Left kidney (tissue), 2 donors: ENCODE results near the gene FEM1B. TPM values are rescaled to one million over a fixed set of nuclear protein-coding genes. Genes with fewer than 3 reads are reported as not detected.

Experiments used
- DNase-seq: peaks from one replicate; pipeline ENCODE4 v3.0.0-alpha.2; 2013
- polyA plus RNA-seq: library from polyadenylated mRNA; unstranded; fragments of 120-200 nt; gene quantifications from one replicate; pipeline ENCODE4 v1.2.1, GENCODE V29; 2013; ENCODE audit not compliant: insufficient read length

FEM1B gene
- polyA plus RNA-seq, 1 donor: 67.6 TPM

DNA sequence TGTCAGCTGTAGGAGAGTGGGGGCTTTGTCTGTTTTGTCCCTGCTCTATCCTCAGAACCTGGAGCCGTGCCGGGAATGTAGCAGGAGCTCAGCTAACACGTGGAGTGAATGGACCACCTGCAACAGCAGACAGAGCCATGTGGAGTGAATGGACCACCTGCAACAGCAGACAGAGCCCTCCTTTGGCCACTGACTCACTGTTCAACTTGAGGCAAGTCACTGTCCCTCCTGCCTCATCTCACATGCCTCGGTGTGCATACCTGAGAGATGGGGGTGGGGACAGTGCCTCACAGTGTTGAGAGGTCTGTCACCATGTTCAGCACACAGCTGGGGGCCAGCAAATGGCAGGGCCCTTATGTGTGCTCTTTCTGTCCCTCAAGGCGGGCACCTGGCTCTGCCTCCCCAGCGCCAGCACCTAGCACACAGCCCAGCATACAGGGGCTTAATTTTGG lies 27.9 kb downstream of the FEM1B start:
- DNase-seq: no peak

DNA sequence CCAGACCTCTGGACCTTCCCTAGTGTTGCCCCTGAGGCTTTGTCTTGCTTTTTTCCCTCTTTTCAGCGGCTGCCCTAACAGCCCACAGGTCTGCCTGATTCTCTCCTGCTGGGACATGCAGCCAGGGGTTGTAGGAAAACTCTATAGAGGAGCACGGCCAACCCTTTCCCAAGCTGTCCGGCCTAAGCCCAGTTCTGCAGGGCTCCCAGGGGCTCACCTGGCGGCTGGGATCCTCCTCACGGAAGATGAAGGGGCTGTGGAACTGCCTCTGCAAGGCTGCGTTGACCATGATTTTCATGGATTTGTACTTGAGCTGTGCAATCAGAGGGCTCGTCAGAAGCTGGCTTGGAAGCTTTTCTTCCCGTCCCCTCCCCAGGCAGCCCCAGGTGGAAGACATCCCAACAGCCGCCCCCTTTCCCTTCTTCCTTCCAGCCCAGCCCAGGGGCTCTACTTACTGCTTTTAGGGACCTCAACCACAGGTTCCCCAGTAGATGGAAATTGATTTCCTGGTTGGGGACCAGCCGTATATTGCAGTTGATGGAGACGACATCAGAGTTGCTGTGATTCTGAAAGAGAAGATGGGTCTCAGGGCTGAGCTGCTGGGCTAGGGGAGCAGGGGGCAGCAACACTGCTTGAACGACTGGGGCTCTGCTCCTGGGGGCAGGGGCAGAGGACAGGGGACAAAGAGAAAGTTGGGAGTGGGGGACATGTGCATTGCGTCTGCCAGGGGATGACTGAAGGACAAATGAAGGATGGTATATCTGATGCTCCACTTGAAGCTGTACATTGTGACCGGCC lies 29.8 kb downstream of the FEM1B start:
- DNase-seq: no peak

DNA sequence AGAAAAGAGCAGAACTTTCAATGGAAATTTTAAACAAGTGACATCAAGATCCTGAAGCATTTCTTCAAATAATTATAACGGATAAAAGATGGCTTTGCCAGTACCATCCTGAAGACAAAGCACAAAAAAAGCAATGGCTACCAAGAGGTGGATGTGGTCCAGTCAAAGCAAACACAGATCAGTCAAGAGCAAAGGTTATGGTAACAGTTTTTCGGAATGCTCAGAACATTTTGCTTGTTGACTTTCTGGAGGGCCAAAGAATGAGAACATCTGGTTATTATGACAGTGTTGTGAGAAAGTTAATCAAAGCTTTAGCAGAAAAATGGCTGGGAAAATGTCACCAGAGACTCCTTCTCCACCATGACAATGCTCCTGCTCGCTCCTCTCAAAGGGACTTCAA lies 31.5 kb downstream of the FEM1B start:
- DNase-seq: no peak

DNA sequence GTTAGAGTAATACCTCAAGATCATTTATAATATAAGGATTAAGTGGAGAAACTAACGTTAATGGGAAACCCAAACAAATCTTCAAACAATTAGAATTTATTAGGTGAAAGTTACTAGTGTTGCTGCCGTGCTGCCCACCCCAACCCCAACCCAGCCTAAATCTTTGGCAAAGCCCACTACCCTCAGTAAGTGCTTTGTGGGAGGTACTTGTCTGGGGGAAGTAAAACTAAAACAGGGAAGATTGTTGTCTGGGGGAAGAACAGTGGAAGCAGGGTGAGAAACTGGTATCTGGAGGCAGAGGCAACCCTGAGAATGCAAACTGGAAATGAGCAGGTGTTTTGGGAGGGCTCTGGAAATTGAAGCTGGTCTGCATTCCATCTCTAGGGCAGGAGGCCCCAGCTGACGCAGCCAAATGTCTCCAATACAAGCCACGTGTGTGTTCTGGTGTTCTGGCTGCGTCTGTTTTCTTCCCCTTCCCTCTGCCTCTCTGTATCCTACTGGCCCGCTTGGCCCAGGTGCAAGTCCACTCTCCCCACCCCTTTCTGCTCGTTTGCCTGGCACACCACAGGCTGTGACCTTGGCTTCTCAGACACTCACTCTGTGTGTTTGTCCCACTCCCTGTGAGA lies 32.7 kb downstream of the FEM1B start:
- DNase-seq: no peak

DNA sequence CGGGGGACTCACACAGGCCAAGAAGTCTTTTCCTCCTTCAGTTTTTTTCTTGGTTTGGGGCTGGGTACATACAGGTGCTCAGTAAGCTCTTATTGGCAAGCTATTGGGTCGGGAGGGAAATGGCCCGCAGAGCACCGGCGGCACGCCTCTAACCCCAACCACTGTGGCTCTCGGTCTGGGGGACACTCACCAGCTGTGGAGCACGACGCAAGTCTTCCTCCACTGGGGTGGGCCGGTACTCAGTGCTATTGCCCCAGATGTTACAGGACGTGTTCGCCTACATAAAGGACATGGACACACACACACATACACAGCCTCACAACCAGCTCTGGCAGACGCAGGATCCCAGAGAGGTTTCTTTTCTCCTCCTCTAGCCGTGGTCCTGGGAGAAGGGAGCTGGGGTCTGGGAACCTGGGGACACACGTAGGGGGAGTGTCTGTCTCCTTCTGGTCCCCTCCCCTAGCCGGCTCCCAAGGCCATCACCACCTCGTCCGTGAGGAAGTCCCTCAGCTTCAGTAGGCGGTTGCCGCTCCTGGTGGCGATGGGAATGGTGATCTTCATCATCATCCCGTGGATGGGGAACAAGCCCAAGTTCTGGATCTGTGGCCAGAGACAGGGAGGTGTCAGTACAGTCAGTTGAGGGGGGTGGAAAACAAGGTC lies 33.4 kb downstream of the FEM1B start:
- DNase-seq: no peak

DNA sequence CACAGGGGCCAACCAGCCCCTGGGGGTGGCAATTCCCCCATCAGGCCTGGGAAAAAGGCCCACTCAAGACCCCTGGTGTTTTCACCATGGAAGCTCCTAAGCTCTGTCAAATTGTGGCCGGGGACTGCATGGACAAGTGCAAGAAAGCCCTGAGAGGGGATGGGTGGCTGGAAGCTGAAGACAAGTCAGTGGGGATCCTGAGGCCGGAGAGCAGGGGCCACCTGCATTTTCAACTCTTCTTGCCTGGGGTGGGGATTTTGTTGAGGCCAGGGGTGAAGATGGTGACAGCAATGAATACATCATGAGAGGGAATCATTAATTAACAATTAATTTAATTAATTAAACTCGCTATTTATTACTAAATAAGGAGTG lies 33.9 kb downstream of the FEM1B start:
- no peak for DNase-seq

DNA sequence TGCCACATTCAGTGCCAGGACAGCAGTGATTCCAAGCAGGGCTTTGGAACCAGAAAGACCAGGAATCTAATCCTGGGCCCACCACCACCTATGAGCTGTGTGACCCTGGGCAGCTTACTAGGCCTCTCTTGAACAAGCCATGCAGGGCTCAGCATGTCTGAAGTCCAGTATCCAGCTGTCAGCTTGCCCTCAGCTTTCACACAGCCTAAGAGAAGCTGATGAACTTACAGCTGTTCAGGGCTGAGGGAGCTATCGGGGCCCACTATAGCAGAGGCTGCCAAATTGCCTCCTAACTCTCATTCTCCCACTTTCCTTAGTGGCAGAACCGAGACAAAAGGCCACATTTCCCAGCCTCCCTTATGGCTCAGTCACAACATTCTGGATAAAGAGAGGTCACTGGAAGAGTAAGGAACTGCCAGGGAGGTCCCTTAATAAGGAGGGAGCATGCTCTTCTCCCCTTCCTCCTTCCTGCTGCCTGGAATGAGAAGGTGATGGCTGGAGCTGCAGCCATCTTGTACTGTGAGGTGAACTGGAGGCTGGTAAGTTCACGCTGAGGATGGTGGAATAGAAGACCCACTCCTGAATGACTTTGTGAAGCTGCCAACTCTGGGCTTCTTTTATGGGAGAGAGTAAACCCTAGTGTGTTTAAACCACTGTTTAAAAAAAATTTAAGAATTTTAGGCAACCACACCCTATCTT lies 34.5 kb downstream of the FEM1B start:
- no peak for DNase-seq

DNA sequence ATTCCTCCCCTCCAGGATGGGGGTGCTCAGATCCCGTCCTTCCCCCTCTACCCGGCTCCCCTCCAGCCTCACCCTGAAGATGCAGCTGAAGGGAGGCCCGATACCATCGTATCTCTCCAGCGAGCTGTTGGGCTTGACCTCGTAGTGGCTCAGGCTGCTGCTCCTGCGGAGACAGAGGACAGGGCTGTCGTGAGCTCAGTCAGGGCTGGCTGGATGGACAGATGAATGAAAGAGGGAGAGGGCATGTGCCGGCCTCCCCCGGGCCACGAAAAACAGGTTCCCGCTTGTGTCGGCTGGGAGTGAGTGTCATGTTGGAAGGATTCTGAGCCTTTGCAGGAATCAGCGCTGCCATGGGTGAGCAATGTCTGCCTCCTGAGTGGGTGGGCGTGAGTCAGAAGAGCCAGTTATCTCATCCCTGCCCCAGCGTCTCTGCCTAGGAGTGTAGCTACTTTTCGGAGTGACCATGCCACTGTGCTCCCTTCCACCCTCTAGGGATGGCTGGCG lies 35.2 kb downstream of the FEM1B start:
- no peak for DNase-seq

DNA sequence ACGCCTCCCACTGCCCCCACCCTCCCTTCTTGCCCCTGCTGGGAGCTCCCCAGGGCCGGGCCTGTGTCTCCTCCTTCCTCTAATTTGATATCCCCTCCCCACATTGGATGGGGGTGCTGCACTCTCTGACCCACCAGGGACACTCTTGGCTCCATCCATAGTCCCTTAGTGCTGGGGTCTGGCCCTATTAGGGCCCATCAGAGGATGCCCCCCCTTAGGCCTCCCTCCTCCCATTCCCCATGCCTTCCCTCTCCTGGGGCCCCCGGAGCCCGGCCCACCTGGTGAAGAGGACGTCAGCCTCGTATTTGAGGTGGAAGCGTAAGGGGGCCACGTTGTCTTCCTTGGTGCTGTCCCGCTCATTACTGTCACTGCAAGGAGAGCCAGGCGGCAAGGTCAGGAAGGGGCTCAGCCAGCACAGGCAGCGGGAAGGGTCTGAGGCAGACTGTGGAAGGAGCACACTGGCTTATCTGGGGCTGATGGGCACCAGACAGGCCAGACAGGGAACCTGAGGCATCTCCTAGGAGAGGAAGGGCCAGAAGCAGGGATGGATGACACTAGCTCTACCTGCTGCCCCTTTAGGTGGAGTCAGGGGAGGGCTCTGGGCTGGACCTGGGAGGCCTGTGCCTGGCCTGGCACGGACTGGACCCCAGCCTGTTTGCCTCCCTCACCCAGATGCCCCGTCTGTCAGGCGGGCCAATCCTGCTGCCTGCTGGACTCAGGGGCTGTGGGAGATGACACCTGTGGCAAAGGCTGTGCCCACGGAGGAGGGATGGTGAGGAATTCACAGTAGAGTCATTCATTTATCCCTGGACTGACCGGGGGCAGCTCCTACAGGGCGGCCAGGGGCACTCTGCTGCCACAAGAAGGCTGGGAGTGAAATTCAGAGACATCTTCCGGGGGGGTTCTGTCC lies 36.2 kb downstream of the FEM1B start:
- no peak for DNase-seq

DNA sequence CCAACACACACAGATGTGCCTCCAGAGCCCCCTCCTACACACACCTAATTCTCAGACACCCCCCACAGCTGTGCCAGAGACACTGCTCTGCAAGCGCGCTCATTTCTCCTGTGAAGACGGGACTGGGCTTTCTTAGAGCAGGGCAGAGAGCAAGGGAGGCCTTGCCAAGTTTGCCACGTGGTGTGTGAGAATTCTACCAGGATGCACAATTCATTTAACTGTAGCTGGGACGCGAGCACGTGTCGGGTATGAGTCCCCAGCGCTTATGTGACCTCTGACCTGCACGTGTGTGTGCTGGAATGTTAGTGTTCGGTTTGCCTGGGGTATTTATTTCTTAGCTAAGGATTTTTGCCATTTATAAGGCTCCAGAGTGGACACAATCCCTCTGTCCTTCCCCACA lies 37.0 kb downstream of the FEM1B start:
- no peak for DNase-seq

DNA sequence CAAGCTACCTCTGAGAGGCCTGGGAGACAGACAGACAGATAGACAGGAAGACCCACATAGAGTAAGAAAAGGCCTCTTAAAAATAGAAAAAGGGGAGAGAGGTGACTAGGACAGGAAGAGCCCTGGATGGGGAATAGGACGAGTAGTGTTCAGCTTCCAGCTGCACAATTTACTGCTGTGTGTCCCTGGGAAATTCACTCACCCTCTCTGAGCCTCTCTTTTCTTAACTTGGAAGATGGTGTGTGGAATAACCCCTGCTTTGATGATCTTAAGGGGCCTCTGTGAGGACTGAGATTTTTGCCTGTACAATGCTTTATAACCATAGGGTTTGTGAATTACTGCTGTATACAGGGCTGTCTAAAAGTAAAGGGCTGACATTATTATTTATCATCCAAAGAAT lies 37.5 kb downstream of the FEM1B start:
- no peak for DNase-seq

DNA sequence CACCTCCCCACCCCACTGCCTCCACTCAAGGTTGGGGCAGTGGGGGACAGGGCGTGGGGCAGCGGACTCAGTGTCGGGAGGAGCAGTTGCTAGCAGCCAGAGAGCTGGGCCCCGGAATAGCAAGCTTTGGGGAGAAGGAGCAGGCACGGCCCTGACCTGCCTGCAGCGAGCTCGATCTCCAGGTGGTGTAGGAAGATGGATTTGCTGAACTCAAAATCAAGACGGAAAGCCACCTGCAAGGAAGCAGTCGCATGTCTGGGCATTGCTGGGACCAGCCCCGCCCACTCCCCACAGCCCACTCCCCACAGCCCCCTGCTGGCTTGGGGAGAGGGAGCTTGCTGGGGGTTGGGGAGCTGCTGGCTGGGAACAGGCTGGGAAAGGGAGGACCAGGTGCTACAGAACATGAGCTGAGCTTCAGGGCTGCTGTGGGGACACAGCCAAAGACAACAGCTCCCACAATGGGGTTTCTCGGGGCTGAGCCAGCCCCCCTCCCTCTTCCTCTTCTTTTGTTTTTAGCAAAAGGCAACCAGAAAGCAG lies 38.0 kb downstream of the FEM1B start:
- no peak for DNase-seq

DNA sequence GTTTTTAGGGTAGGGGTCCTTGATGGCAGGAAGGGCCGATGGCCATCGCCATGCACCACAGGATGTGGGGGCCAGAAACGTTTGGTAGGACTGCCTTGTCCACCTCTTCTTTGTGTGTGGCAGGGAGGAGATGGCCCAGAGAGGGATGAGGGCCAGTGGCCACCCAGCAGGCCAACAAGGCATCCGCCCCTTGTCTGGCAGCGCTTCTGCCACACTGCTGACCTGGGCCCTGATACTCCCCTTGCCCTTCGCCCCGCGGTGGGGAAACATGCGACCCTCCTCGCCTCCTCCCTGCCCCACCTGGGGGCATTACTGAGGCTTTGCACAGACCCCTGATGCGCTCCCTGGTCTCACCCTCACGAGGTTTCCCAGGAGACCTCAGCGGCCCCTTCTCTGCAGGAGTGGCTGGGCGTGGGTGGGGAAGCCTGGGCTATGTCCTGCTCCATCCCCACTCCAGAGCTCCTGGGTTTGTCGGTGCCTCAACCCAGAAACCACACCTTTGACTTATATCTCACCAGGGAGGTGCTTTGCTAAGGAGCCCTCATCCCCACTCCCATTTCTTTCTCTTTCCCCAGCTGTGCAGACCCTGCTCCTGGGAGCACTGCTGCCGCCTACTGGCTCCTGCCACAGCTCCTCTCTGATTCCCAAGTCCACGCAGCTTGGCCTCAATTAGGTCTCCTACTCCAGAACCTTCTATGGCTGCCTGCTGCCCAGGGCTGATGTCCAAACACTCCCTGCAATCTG lies 38.7 kb downstream of the FEM1B start:
- DNase-seq: no peak

DNA sequence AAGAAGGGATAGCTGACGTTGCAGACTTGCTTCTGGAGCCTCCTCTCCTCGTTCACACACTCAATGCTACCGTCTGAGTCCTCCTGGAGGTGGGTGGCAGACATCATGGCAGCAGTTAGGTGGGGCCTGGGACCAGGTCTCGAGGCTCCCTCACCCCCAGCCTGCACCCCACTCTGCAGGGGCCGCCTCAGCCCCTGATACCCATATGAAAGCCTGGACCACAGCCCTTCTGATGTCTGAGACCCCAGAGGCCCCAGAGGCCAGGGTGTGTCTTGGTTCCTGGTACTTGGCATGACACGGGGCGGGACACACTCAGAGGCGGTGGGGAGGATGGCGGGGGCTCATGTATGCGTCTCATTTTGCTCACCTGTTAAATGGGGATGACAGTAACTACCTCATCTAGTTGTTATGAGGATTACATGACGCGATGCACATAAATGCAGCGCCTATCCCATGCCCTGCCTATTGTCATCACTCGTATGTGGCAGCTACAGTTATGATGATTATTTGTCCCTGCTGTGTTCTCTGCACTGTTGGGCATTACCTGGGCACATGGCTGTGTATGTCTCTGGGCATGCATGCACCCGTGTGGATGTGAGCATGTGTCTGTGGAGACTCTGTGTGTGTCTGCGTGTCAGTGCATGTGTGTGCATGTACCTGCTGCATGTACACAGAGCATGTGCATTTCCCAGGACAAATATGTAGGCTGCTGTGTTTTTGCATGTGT lies 39.9 kb downstream of the FEM1B start:
- no peak for DNase-seq

DNA sequence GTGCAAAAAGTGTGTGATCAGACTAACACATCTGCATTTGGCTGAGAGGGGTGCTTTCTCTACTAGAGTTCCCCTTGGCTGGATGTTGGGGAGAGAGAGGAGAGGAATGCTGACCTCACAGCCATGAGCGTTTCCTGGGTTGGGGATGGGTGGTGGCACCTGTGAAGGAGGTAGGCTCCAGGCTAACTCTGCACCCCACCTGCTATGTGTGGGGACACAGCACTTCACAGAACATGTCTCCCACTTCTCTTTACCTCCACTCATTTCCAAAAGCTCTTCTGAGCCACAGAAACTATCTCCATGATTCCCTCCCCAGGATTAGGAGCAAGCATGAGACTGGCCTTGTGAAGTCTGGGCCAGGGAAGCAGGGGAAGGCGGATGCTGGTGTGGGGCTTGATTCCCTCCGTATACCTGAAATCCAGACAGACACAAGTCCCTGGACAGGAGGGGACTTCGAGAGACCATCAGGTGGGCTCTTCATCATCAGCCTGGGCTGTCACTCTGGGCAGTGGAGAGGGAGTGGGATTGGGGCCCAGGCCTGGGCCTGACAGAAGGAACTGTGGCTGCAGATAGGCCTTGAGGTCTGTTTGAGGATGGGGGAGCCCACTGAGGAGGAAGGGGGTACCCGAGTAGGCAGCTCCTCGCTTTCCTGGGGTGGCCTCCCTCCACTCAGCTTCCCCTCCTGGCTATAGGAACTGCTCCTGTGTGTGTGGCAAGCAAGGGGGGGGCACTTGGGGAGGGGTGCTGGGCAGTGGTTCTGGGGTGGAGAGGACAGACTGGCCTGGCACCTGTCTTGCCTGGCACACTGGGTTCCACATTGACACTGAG lies 40.7 kb downstream of the FEM1B start:
- DNase-seq: no peak

DNA sequence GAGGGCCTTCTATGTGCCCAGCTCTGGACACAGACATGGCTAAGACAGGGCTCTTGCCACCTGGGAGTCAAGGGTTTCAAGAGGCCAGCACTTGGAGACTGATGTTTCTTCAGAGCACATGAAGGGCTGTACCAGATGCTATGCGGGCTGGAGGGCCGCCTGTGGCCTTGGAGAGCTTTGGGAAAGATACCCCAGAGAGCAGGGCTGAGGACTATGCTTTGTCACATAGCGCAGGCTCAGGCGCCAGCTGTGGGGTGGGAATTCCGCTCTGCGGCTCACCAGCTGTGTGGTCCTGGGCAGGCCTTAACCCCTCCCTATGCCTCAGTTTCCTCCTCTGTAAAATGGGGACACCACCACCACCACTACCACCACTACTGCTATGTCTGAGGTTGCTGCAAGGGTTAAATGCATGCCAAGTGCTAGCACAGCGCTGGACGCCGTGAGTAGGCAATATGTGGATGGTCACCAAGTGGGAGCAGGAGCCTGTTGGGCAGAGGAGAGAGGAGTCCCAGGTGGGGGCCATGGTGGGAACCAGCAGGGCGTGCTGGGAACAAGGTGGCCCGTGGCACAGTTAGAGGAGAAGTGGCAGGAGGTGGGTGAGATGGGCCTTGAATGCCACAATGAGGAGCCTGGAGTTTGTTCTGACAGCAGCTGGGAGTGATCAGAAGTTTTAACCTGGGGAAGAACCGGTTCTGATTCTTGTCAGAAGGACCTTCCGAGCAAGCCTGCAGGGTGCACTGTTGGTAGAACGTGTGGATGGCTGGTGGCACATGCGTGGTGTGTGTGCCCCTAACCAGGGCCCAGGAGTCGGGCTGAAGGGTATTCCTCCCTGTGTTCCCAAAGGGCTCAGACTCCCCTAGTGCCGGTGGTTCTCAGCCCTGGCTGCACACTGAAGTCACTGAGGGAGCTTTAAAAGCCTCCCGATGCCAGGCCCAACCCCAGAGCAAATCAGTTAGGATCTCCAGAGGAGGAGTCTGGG lies 41.7 kb downstream of the FEM1B start:
- DNase-seq: no peak

DNA sequence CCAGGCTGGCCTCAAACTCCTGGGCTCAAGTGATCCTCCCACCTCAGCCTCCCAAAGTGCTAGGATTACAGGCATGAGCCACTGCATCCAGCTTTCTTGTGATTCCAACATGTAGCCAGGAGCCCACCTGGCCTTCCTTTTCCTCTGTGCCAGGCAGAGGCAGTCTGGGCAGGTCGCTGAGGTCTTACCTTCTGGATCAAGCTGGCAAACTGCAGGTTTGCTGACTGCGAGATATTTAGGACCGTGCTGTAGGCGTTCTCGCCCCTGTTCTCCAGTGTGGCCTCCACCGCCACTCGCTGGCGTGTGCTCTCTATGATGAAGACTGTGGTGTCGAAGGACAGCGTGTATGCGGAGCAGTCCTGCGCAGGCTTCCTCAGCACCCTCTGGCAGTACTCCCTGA lies 42.5 kb downstream of the FEM1B start:
- DNase-seq: no peak

DNA sequence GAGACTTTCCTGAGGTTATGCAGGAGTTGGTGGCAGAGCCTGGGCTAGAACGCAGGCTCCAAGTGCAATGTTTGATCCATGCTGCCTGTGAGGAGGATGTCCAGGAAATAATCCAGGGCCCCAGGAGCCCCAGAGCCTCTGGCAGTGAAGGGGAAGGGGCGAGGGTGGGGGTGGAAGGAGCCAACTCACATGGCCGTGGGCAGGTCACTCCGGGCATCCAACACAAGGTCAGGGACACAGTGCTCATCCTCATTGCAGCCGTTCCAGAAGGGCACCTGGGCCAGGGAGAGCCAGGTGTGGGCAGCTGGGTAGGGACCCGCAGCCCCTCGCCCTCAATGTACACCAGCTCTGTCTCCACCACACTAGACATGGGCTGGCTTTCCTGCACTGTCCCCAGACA lies 43.7 kb downstream of the FEM1B start:
- DNase-seq: no peak
